ENCODE results near the gene INAFM1. TPM values are rescaled to one million over a fixed set of nuclear protein-coding genes. Genes with fewer than 3 reads are reported as not detected.
"Not testable (repeated sequence)": the region's sequence is repeated elsewhere in the genome, so short reads cannot be mapped to it uniquely, and the experiment has no call there.

The INAFM1 gene
- total RNA-seq, 2 experiments from 2014 or later: 16.9 to 19.3 TPM

- Mint-ChIP-seq H3K27ac (no peak overlapping the region), H3K9me3 (no peaks in the 10 kb centered on the region), H3K4me3 (peak overlapping the region; percentile 85), H3K36me3 (ENCODE audit: low read depth) (no peaks in the 10 kb centered on the region), H3K27me3 (no peaks in the 10 kb centered on the region), H3K4me1 (ENCODE audit: low read depth) (peaks cover 15% of the 10 kb centered on the region)
- CTCF ChIA-PET: interaction anchor here (0.6 to 6.6 kb wide), 41 partner anchors 10 to 388 kb away, joined by 3 to 204 read pairs (median 5); partner anchors contain the start of genes CCDC9, INAFM1, SAE1 and ZC3H4
- Histone ChIP-seq H3K4me1 (ENCODE audit: insufficient read depth, low read length) (peaks cover 62% of the 10 kb centered on the region), H3K36me3 (ENCODE audit: insufficient read depth, low read length) (no peaks in the 10 kb centered on the region), H3K27ac (ENCODE audit: low read depth in 1 of 2, low read length in 2 of 2) (peak overlapping the region; percentile 45 to 65), H3K4me3 (ENCODE audit: low read length) (peak overlapping the region; percentile 35), H3K9me3 (ENCODE audit: control insufficient read depth in 1 of 2, insufficient read depth in 1 of 2, low read length in 2 of 2) (no peaks in the 10 kb centered on the region), H3K27me3 (ENCODE audit: control insufficient read depth in 1 of 2, insufficient read depth in 2 of 2, low read length in 2 of 2) (no peaks in the 10 kb centered on the region)
- peak; percentile 42 for ATAC-seq (ENCODE audit: poor library complexity)
- intact Hi-C loops (cut with DNase I, micrococcal nuclease): loop anchor here (1.0 to 5.0 kb wide), 5 partner anchors 14 to 207 kb away; no protein-coding TSS in a partner anchor
- peak; percentile 98 for TF ChIP-seq CTCF (IDR thresholded peaks at IDR 0.05)
- DNase-seq: peak; percentile 72 to 95 (median 86)
- POLR2A ChIA-PET: interaction anchor here (0.6 to 3.2 kb wide), 19 partner anchors 9 to 240 kb away, joined by 3 to 67 read pairs (median 9); partner anchors contain the start of genes CCDC9, INAFM1, KPTN and SAE1
Measured at GRCh38 chr19:47243776-47244547, 30.7 kb upstream of the INAFM1 start.

- DNase-seq: peak; percentile 61 to 88 (median 75)
- ChIA-PET POLR2A (interaction anchor here (1.3 to 2.3 kb wide), 5 partner anchors 9 to 89 kb away, joined by 3 to 10 read pairs (median 7); partner anchors contain the start of gene CCDC9), CTCF (interaction anchor here (0.6 to 6.6 kb wide), 18 partner anchors 8 to 234 kb away, joined by 3 to 204 read pairs (median 5); partner anchors contain the start of gene SAE1)
- no peak overlapping the region for H3K27ac ChIP-seq (ENCODE audit: low read depth in 1 of 2, low read length in 2 of 2)
- no peaks in the 10 kb centered on the region for H3K27me3 ChIP-seq (ENCODE audit: control insufficient read depth in 1 of 2, insufficient read depth in 2 of 2, low read length in 2 of 2)
- peak; percentile 92 for TF ChIP-seq CTCF (IDR thresholded peaks at IDR 0.05)
- no peak for ATAC-seq (ENCODE audit: poor library complexity)
- no peaks in the 10 kb centered on the region for H3K36me3 Mint-ChIP-seq (ENCODE audit: low read depth)
- peaks cover 11% of the 10 kb centered on the region for H3K4me1 Mint-ChIP-seq (ENCODE audit: low read depth)
- no peak overlapping the region for H3K4me3 Mint-ChIP-seq
- no peaks in the 10 kb centered on the region for H3K36me3 ChIP-seq (ENCODE audit: insufficient read depth, low read length)
- no peak overlapping the region for H3K4me3 ChIP-seq (ENCODE audit: low read length)
- intact Hi-C loops (cut with DNase I, micrococcal nuclease): loop anchor here (1.0 to 5.0 kb wide), 2 partner anchors 98 to 115 kb away; partner anchors contain the start of gene SAE1 (in 1 of the 2)
- no peaks in the 10 kb centered on the region for H3K9me3 ChIP-seq (ENCODE audit: control insufficient read depth in 1 of 2, insufficient read depth in 1 of 2, low read length in 2 of 2)
- no peaks in the 10 kb centered on the region for H3K9me3 Mint-ChIP-seq
- H3K4me1 ChIP-seq (ENCODE audit: insufficient read depth, low read length): peaks cover 32% of the 10 kb centered on the region
- no peak overlapping the region for H3K27ac Mint-ChIP-seq
- no peaks in the 10 kb centered on the region for H3K27me3 Mint-ChIP-seq
Measured at GRCh38 chr19:47247308-47247990, 27.2 kb upstream of the INAFM1 start.

- not testable (repeated sequence) for H3K4me3 ChIP-seq (ENCODE audit: low read length); H3K27me3 Mint-ChIP-seq; H3K9me3 Mint-ChIP-seq; ATAC-seq (ENCODE audit: poor library complexity); H3K4me3 Mint-ChIP-seq; DNase-seq; H3K27ac ChIP-seq (ENCODE audit: low read depth in 1 of 2, low read length in 2 of 2); H3K27me3 ChIP-seq (ENCODE audit: control insufficient read depth in 1 of 2, insufficient read depth in 2 of 2, low read length in 2 of 2); H3K9me3 ChIP-seq (ENCODE audit: control insufficient read depth in 1 of 2, insufficient read depth in 1 of 2, low read length in 2 of 2); H3K36me3 ChIP-seq (ENCODE audit: insufficient read depth, low read length)
- ChIA-PET POLR2A (interaction anchor here (0.7 to 1.2 kb wide), 3 partner anchors 9 to 27 kb away, joined by 3 to 5 read pairs (median 4); partner anchors contain the start of gene INAFM1), CTCF (interaction anchor here (0.9 to 3.3 kb wide), 2 partner anchors 9 to 122 kb away, joined by 3 to 12 read pairs; partner anchors contain the start of gene SAE1)
- peaks cover 20% of the 10 kb centered on the region for H3K4me1 Mint-ChIP-seq (ENCODE audit: low read depth)
- H3K27ac Mint-ChIP-seq: peak overlapping the region; percentile 40
- H3K4me1 ChIP-seq (ENCODE audit: insufficient read depth, low read length): peaks cover 16% of the 10 kb centered on the region
- H3K36me3 Mint-ChIP-seq (ENCODE audit: low read depth): peaks cover 20% of the 10 kb centered on the region
- intact Hi-C loops (cut with DNase I, micrococcal nuclease): loop anchor here in 1 of 2 experiments (10.0 kb wide), 2 partner anchors 398 to 468 kb away; partner anchors contain the start of genes AP2S1 and SLC1A5
Measured at GRCh38 chr19:47253016-47253415, 21.7 kb upstream of the INAFM1 start.
